Measurements from ENCODE around the gene ACAT1.

Gene ACAT1

GRCh38 chr11:108121274-108122155, at the start of gene ACAT1:
ACAT1 (plus strand) TSS chr11:108121567; CDS start chr11:108121607, 40 bp downstream.
- Histone ChIP-seq H3K27ac (ENCODE audit: low read depth, low read length) (peak within 1 kb of the TSS; percentile 30; the same call in 1 of the 2 replicates), H3K27me3 (ENCODE audit: low read length) (no peaks in the 10 kb centered on the region)
- no peak for TF ChIP-seq EZH2phosphoT487 (conservative IDR thresholded peaks at IDR 0.05; ENCODE audit: low read length)
- no peak for TF ChIP-seq CTCF (IDR thresholded peaks at IDR 0.05; ENCODE audit: insufficient read depth, low read length, poor library complexity, severe bottlenecking)

GRCh38 chr11:108084811-108085210, 36.6 kb upstream of the ACAT1 start:
- H3K79me2 ChIP-seq (ENCODE audit: insufficient read depth, low read length): no peaks in the 10 kb centered on the region
- no peaks in the 10 kb centered on the region for H3K9me2 ChIP-seq (replicated peaks; ENCODE audit: insufficient read depth, low read length)
- no peak overlapping the region for H3K4me3 ChIP-seq (ENCODE audit: insufficient read depth, low read length, poor library complexity, severe bottlenecking)

More at GRCh38 chr11:108121274-108122155, at the start of gene ACAT1:
- Histone ChIP-seq H4K20me1 (ENCODE audit: low read depth, low read length) (no peaks in the 10 kb centered on the region), H3K4me2 (ENCODE audit: low read depth, low read length, poor library complexity, severe bottlenecking) (peak within 1 kb of the TSS; percentile 80), H3K79me2 (ENCODE audit: insufficient read depth, low read length) (peaks cover 13% of the 10 kb centered on the region; the same call in 1 of the 2 replicates), H3F3A (ENCODE audit: insufficient read depth) (0 out of 2 replicates have a peak, but pooled peaks cover 3% of the 10 kb centered on the region), H3K4me3 (ENCODE audit: insufficient read depth, low read length, poor library complexity, severe bottlenecking) (peak within 1 kb of the TSS; percentile 88), H3K9me3 (ENCODE audit: insufficient read depth, low read length) (no peaks in the 10 kb centered on the region), H3K36me3 (ENCODE audit: low read length) (no peaks in the 10 kb centered on the region), H3K9ac (ENCODE audit: low read length) (peak within 1 kb of the TSS; percentile 72), H2AFZ (ENCODE audit: low read depth, low read length, severe bottlenecking) (peak within 1 kb of the TSS; percentile 96), H3K9me2 (replicated peaks; ENCODE audit: insufficient read depth, low read length) (no peaks in the 10 kb centered on the region)

GRCh38 chr11:108085672-108086071, 35.7 kb upstream of the ACAT1 start:
- Histone ChIP-seq H3K27me3 (ENCODE audit: low read length) (no peaks in the 10 kb centered on the region), H3K9ac (ENCODE audit: low read length) (no peak overlapping the region), H3K79me2 (ENCODE audit: insufficient read depth, low read length) (no peaks in the 10 kb centered on the region), H3F3A (ENCODE audit: insufficient read depth) (no peaks in the 10 kb centered on the region; the same call in 1 of the 2 replicates), H3K9me2 (replicated peaks; ENCODE audit: insufficient read depth, low read length) (no peaks in the 10 kb centered on the region), H3K4me3 (ENCODE audit: insufficient read depth, low read length, poor library complexity, severe bottlenecking) (no peak overlapping the region), H4K20me1 (ENCODE audit: low read depth, low read length) (no peaks in the 10 kb centered on the region), H3K9me3 (ENCODE audit: insufficient read depth, low read length) (no peaks in the 10 kb centered on the region), H3K36me3 (ENCODE audit: low read length) (peaks cover 7% of the 10 kb centered on the region), H3K27ac (ENCODE audit: low read depth, low read length) (no peak overlapping the region), H2AFZ (ENCODE audit: low read depth, low read length, severe bottlenecking) (no peak overlapping the region), H3K4me2 (ENCODE audit: low read depth, low read length, poor library complexity, severe bottlenecking) (no peak overlapping the region)
- TF ChIP-seq EZH2phosphoT487 (conservative IDR thresholded peaks at IDR 0.05; ENCODE audit: low read length) (no peak), CTCF (IDR thresholded peaks at IDR 0.05; ENCODE audit: insufficient read depth, low read length, poor library complexity, severe bottlenecking) (no peak)

More at GRCh38 chr11:108084811-108085210, 36.6 kb upstream of the ACAT1 start:
- peaks cover 7% of the 10 kb centered on the region for H3K36me3 ChIP-seq (ENCODE audit: low read length)
- no peak overlapping the region for H3K9ac ChIP-seq (ENCODE audit: low read length)
- TF ChIP-seq CTCF (IDR thresholded peaks at IDR 0.05; ENCODE audit: insufficient read depth, low read length, poor library complexity, severe bottlenecking): no peak
- no peak for TF ChIP-seq EZH2phosphoT487 (conservative IDR thresholded peaks at IDR 0.05; ENCODE audit: low read length)
- no peaks in the 10 kb centered on the region for H3K27me3 ChIP-seq (ENCODE audit: low read length)
- no peak overlapping the region for H3K27ac ChIP-seq (ENCODE audit: low read depth, low read length)
- no peak overlapping the region for H2AFZ ChIP-seq (ENCODE audit: low read depth, low read length, severe bottlenecking)
- no peaks in the 10 kb centered on the region for H3K9me3 ChIP-seq (ENCODE audit: insufficient read depth, low read length)
- no peaks in the 10 kb centered on the region; the same call in 1 of the 2 replicates for H3F3A ChIP-seq (ENCODE audit: insufficient read depth)
- no peak overlapping the region for H3K4me2 ChIP-seq (ENCODE audit: low read depth, low read length, poor library complexity, severe bottlenecking)
- H4K20me1 ChIP-seq (ENCODE audit: low read depth, low read length): no peaks in the 10 kb centered on the region
